Stimulated activated CD4-positive, alpha-beta T cell treated with anti-CD3 and anti-CD28 coated beads, Interleukin-15, amount 100 ng/mL, for 1 hour (primary cell): ENCODE data around the gene C14orf39.
"Not testable (repeated sequence)": the region's sequence is repeated elsewhere in the genome, so short reads cannot be mapped to it uniquely, and the experiment has no call there.

Source experiments
- DNase-seq, 2 donors: peaks; one replicate each; pipeline ENCODE4 v3.0.0-alpha.2; 2020; ENCODE audit warnings: low read depth in 1 of 2, low spot score in 1 of 2

Gene C14orf39

GRCh38 chr14:60495946-60496345 lies 10.1 kb upstream of the C14orf39 start:
- DNase-seq = no peak

- no peak for DNase-seq
Measured at GRCh38 chr14:60490270-60490669, 4.4 kb upstream of the C14orf39 start.

GRCh38 chr14:60488175-60488574 lies 2.3 kb upstream of the C14orf39 start:
- no peak for DNase-seq

GRCh38 chr14:60487211-60487610 lies 1.3 kb upstream of the C14orf39 start:
- no peak for DNase-seq

GRCh38 chr14:60485057-60485597 lies 736 bp downstream of the C14orf39 start:
- no peak for DNase-seq

GRCh38 chr14:60482743-60483142 lies 3.1 kb downstream of the C14orf39 start:
- DNase-seq = no peak

GRCh38 chr14:60480248-60480647 lies 5.6 kb downstream of the C14orf39 start:
- DNase-seq = not testable (repeated sequence)

- DNase-seq = no peak
Measured at GRCh38 chr14:60455875-60456274, 30.0 kb downstream of the C14orf39 start.

GRCh38 chr14:60430276-60430675 lies 55.6 kb downstream of the C14orf39 start:
- DNase-seq = no peak

GRCh38 chr14:60420050-60420449 lies 65.8 kb downstream of the C14orf39 start:
- no peak for DNase-seq

- DNase-seq = not testable (repeated sequence)
Measured at GRCh38 chr14:60397550-60397949, 88.3 kb downstream of the C14orf39 start.

GRCh38 chr14:60396718-60397343 lies 89.0 kb downstream of the C14orf39 start:
- no peak for DNase-seq
